CD4-positive, alpha-beta T cell (primary cell): ENCODE results near the gene CPNE8. TPM values are rescaled to one million over a fixed set of nuclear protein-coding genes. Genes with fewer than 3 reads are reported as not detected.

Experiments used
- ATAC-seq: fragments of 200-7000 bp; cut with Tn5 transposase; one replicate; pipeline ENCODE4 v1.10.0; 2022; ENCODE audit warnings: mild to moderate bottlenecking; ENCODE audit not compliant: poor library complexity
- CTCF ChIA-PET: fragments of 350-600 bp; sonication (Branson Sonifier 250); formaldehyde crosslinking; loops from one replicate; lab custom pipeline; 2021; ENCODE audit warnings: antibody characterized with exemption, inconsistent platforms; lab: Charles Lee
- POLR2A ChIA-PET: fragments of 350-600 bp; sonication (Branson Sonifier 250); formaldehyde crosslinking; loops from one replicate; lab custom pipeline; 2021; ENCODE audit warnings: antibody characterized with exemption, inconsistent platforms; lab: Charles Lee
- DNase-seq, 14 experiments: peaks; one replicate each; pipeline ENCODE4 v3.0.0-alpha.2; 2013 to 2020; ENCODE audit warnings: mixed read lengths in 2 of 14
- H3K27ac ChIP-seq, 2 donors: one replicate each; pipeline versions ENCODE4 v1.5.1 to v1.7.0; 2013; ENCODE audit warnings: low read length in 2 of 2, low read depth in 1 of 2, mild to moderate bottlenecking in 1 of 2
- H3K27me3 ChIP-seq, 2 experiments: 1 replicate in 1 of 2; 2 replicates in 1 of 2; pipeline versions ENCODE4 v1.6.1 to v1.7.0; 2013; ENCODE audit warnings: low read length in 2 of 2, control low read depth in 1 of 2, mild to moderate bottlenecking in 1 of 2, moderate library complexity in 1 of 2; ENCODE audit not compliant: insufficient read depth in 2 of 2, control insufficient read depth in 1 of 2
- H3K36me3 ChIP-seq: one replicate; pipeline ENCODE4 v1.6.1; 2013; ENCODE audit warnings: low read length, control low read depth; ENCODE audit not compliant: insufficient read depth
- H3K4me1 ChIP-seq: one replicate; pipeline ENCODE4 v1.6.1; 2013; ENCODE audit warnings: low read length, control low read depth; ENCODE audit not compliant: insufficient read depth
- H3K4me3 ChIP-seq: one replicate; pipeline ENCODE4 v1.5.1; 2013; ENCODE audit warnings: mild to moderate bottlenecking, low read length, moderate library complexity
- H3K9me3 ChIP-seq, 2 experiments: 1 replicate in 1 of 2; 2 replicates in 1 of 2; pipeline versions ENCODE4 v1.6.1 to v1.7.0; 2013; ENCODE audit warnings: low read length in 2 of 2, mild to moderate bottlenecking in 2 of 2, control low read depth in 1 of 2, moderate library complexity in 1 of 2; ENCODE audit not compliant: control insufficient read depth in 1 of 2, insufficient read depth in 1 of 2
- H3K27ac Mint-ChIP-seq: one replicate; pipeline ENCODE4 v1.8.0; 2020; ENCODE audit warnings: mixed read lengths
- H3K27me3 Mint-ChIP-seq: one replicate; pipeline ENCODE4 v1.8.0; 2021; ENCODE audit warnings: mixed read lengths
- H3K36me3 Mint-ChIP-seq: one replicate; pipeline ENCODE4 v1.8.0; 2021; ENCODE audit warnings: low read depth, mixed read lengths
- H3K4me1 Mint-ChIP-seq: one replicate; pipeline ENCODE4 v1.8.0; 2021; ENCODE audit warnings: low read depth, mixed read lengths
- H3K4me3 Mint-ChIP-seq: one replicate; pipeline ENCODE4 v1.8.0; 2020; ENCODE audit warnings: mild to moderate bottlenecking, mixed read lengths
- H3K9me3 Mint-ChIP-seq: one replicate; pipeline ENCODE4 v1.8.0; 2020; ENCODE audit warnings: mixed read lengths
- intact Hi-C, 2 experiments: fragments of 100-400 bp; cut with DNase I in 1 of 2; cut with micrococcal nuclease in 1 of 2; formaldehyde crosslinking; loops; one replicate each; pipeline versions ENCODE4 v1.15.1 to v1.9.0; 2023 to 2025; cut with DNase I, micrococcal nuclease
- total RNA-seq, 174 experiments: library from RNA in 2 of 174; stranded (reverse) in 2 of 174; gene quantifications; one replicate each; pipeline ENCODE4 v1.2.3 and lab custom pipeline; 2021 to 2026
- TF ChIP-seq, protein P1 (sequence below): fragments of 200-600 bp; IDR thresholded peaks from one replicate; pipeline ENCODE4 v1.8.0; 2022; ENCODE audit warnings: antibody characterized with exemption, mild to moderate bottlenecking

CPNE8 gene
- total RNA-seq, 2 experiments from 2014 or later: 2.7 to 3.6 TPM

- H3K27me3 Mint-ChIP-seq: no peaks in the 10 kb centered on the region
Observed at GRCh38 chr12:38892087-38892786, 13.2 kb downstream of the CPNE8 start.

DNA sequence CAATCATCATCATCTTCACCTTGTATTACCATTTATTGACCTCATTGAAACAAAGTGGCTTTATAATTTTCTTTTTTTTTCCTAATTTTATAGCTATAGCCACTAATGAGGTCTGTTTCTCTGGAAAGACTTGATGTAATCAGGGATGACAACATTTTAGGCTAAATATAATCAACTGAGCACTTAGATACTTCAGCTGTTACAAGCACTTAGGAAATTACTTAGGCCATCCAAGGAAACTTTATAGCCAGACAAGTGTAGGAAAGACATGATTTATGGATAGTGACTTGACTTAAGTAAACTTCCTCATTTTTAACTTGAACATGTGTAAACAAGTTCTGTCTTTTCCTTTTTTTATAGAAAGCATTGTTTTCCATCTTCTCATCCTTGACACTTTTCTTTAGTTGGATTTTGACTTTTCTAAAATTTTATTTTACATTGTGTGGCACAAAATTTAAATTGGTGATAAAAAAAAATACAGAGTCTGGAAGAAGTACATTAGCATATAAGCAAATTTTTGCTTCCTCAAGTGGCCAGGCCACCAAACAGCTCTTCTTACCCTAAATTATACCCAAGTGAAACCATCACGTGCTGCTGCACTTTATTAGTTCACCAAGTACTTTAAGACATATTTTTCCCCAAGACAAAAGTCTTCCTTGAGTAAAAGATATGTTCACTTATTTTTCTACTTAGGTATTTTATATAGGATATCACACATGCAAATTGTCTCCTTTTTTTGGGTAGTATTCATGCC lies 15.1 kb downstream of the CPNE8 start:
- no peak overlapping the region for H3K4me3 Mint-ChIP-seq
- intact Hi-C loops: no loop called here
- no peak overlapping the region for H3K27ac Mint-ChIP-seq
- Histone ChIP-seq H3K4me3 (no peak overlapping the region), H3K36me3 (no peaks in the 10 kb centered on the region), H3K27me3 (no peaks in the 10 kb centered on the region), H3K4me1 (no peaks in the 10 kb centered on the region), H3K9me3 (peaks cover 0 to 4% of the 10 kb centered on the region in 2 experiments), H3K27ac (no peak overlapping the region)
- DNase-seq (no peak), ATAC-seq (no peak)
- no peaks in the 10 kb centered on the region for H3K9me3 Mint-ChIP-seq
- ChIA-PET CTCF (no interaction called here), POLR2A (no interaction called here)
- no peaks in the 10 kb centered on the region for H3K4me1 Mint-ChIP-seq
- TF ChIP-seq, protein P1, sequence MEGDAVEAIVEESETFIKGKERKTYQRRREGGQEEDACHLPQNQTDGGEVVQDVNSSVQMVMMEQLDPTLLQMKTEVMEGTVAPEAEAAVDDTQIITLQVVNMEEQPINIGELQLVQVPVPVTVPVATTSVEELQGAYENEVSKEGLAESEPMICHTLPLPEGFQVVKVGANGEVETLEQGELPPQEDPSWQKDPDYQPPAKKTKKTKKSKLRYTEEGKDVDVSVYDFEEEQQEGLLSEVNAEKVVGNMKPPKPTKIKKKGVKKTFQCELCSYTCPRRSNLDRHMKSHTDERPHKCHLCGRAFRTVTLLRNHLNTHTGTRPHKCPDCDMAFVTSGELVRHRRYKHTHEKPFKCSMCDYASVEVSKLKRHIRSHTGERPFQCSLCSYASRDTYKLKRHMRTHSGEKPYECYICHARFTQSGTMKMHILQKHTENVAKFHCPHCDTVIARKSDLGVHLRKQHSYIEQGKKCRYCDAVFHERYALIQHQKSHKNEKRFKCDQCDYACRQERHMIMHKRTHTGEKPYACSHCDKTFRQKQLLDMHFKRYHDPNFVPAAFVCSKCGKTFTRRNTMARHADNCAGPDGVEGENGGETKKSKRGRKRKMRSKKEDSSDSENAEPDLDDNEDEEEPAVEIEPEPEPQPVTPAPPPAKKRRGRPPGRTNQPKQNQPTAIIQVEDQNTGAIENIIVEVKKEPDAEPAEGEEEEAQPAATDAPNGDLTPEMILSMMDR: no peak
- no peaks in the 10 kb centered on the region for H3K27me3 Mint-ChIP-seq
- H3K36me3 Mint-ChIP-seq: no peaks in the 10 kb centered on the region

More at GRCh38 chr12:38892087-38892786, 13.2 kb downstream of the CPNE8 start:
- no peak overlapping the region for H3K27ac Mint-ChIP-seq
- peaks cover 0 to 4% of the 10 kb centered on the region in 2 experiments for H3K9me3 ChIP-seq
- no peak overlapping the region for H3K4me3 Mint-ChIP-seq
- H3K27ac ChIP-seq: no peak overlapping the region
- intact Hi-C loops: no loop called here
- TF ChIP-seq, protein P1: no peak
- H3K9me3 Mint-ChIP-seq: no peaks in the 10 kb centered on the region
- H3K4me1 ChIP-seq: no peaks in the 10 kb centered on the region
- CTCF ChIA-PET: no interaction called here
- no peaks in the 10 kb centered on the region for H3K36me3 Mint-ChIP-seq
- H3K27me3 ChIP-seq: no peaks in the 10 kb centered on the region
- DNase-seq (no peak), ATAC-seq (no peak)
- no peaks in the 10 kb centered on the region for H3K4me1 Mint-ChIP-seq
- no peak overlapping the region for H3K4me3 ChIP-seq
- no peaks in the 10 kb centered on the region for H3K36me3 ChIP-seq
- POLR2A ChIA-PET: no interaction called here

- Histone ChIP-seq H3K27me3 (no peaks in the 10 kb centered on the region), H3K4me1 (no peaks in the 10 kb centered on the region), H3K9me3 (peaks cover 0 to 4% of the 10 kb centered on the region in 2 experiments), H3K27ac (no peak overlapping the region), H3K36me3 (no peaks in the 10 kb centered on the region), H3K4me3 (no peak overlapping the region)
- H3K4me1 Mint-ChIP-seq: no peaks in the 10 kb centered on the region
- DNase-seq (no peak), ATAC-seq (no peak)
- CTCF ChIA-PET: no interaction called here
- POLR2A ChIA-PET: no interaction called here
- TF ChIP-seq, protein P1: no peak
- H3K27me3 Mint-ChIP-seq: no peaks in the 10 kb centered on the region
- H3K4me3 Mint-ChIP-seq: no peak overlapping the region
- H3K36me3 Mint-ChIP-seq: no peaks in the 10 kb centered on the region
- H3K9me3 Mint-ChIP-seq: no peaks in the 10 kb centered on the region
- intact Hi-C loops: loop anchor here in 1 of 2 experiments (5.0 kb wide), 1 partner anchor 48 kb away; no protein-coding TSS in a partner anchor
- H3K27ac Mint-ChIP-seq: no peak overlapping the region
Observed at GRCh38 chr12:38889297-38889815, 16.0 kb downstream of the CPNE8 start.
